ENCODE data around the gene SMR3A. TPM values are rescaled to one million over a fixed set of nuclear protein-coding genes. Genes with fewer than 3 reads are reported as not detected.

The SMR3A gene
- total RNA-seq, 4 donors from 2014 or later, result not detected

GRCh38 chr4:70399319-70399718 is 38.8 kb downstream of the SMR3A start:
- intact Hi-C loops (cut with DNase I; ENCODE audit: low total_unique reads), result no loop called here
- 88 to 89% methylated on average over 1 of the region's 1 CpG for WGBS, 2 donors
- DNase-seq (ENCODE audit: low spot score in 2 of 2), result no peak
- TF ChIP-seq CTCF (IDR thresholded peaks at IDR 0.05) (no peak), POLR2A (IDR thresholded peaks at IDR 0.05) (no peak)
- no peak overlapping the region for H3K4me3 ChIP-seq (ENCODE audit: low read depth, poor library complexity, severe bottlenecking)

- TF ChIP-seq POLR2A (IDR thresholded peaks at IDR 0.05), result no peak
- no peak for TF ChIP-seq CTCF (IDR thresholded peaks at IDR 0.05)
- H3K4me3 ChIP-seq (ENCODE audit: low read depth, poor library complexity, severe bottlenecking), result no peak overlapping the region
- DNase-seq (ENCODE audit: low spot score in 2 of 2), result no peak
- intact Hi-C loops (cut with DNase I; ENCODE audit: low total_unique reads), result no loop called here
- 93 to 94% methylated on average over 1 of the region's 1 CpG for WGBS, 2 donors
These were observed 42.2 kb downstream of the SMR3A start for GRCh38 chr4:70402762-70403161.

- WGBS, 2 donors, result 76 to 87% methylated on average over 6 of the region's 6 CpGs
These were observed 45.2 kb downstream of the SMR3A start for GRCh38 chr4:70405765-70406164.

More at GRCh38 chr4:70405765-70406164, 45.2 kb downstream of the SMR3A start:
- H3K4me3 ChIP-seq (ENCODE audit: low read depth, poor library complexity, severe bottlenecking), result no peak overlapping the region
- no peak for TF ChIP-seq POLR2A (IDR thresholded peaks at IDR 0.05)
- TF ChIP-seq CTCF (IDR thresholded peaks at IDR 0.05), result no peak
- DNase-seq (ENCODE audit: low spot score in 2 of 2), result no peak
- intact Hi-C loops (cut with DNase I; ENCODE audit: low total_unique reads), result no loop called here

Other genes starting within 250 kb of the SMR3A start
- not detected for gene PRR27, start 206.5 kb upstream of the SMR3A start, total RNA-seq
- not detected for gene ODAM, start 165.0 kb upstream of the SMR3A start, total RNA-seq
- gene FDCSP, start 134.6 kb upstream of the SMR3A start, total RNA-seq, result not detected
- not detected for gene CSN3, start 118.2 kb upstream of the SMR3A start, total RNA-seq
- gene CABS1, start 25.8 kb upstream of the SMR3A start, total RNA-seq, result not detected
- gene SMR3B, start 22.4 kb downstream of the SMR3A start, total RNA-seq, result not detected
- gene OPRPN, start 37.2 kb downstream of the SMR3A start, total RNA-seq, result 1 to 10 TPM in 1 of 4 donors, not detected in 3; 1.4 TPM
- 1 to 10 TPM in 2 of 4 donors, under 1 TPM in 2; 0.21 to 7.3 (median 1.7) TPM for gene MUC7, start 111.4 kb downstream of the SMR3A start, total RNA-seq
- 1 to 10 TPM in 2 of 4 donors, under 1 TPM in 1, not detected in 1; 0.26 to 1.9 (median 1.3) TPM for gene AMTN, start 157.8 kb downstream of the SMR3A start, total RNA-seq
- under 1 TPM in 1 of 4 donors, not detected in 3; 0.68 TPM for gene AMBN, start 231.5 kb downstream of the SMR3A start, total RNA-seq